Astrocyte (in vitro differentiated cells and primary cell): ENCODE results near the gene PLEKHH3.

Experiments
- EZH2 ChIP-seq: IDR thresholded peaks from 2 replicates; pipeline ENCODE4 v1.6.1; 2012; ENCODE audit warnings: mild to moderate bottlenecking, low read length, inconsistent platforms; ENCODE audit not compliant: insufficient read depth
- TF ChIP-seq, protein P1 (sequence below): IDR thresholded peaks from 2 replicates; pipeline ENCODE4 v1.5.1; 2011; ENCODE audit warnings: low read depth, mild to moderate bottlenecking, inconsistent platforms, low read length, moderate library complexity; ENCODE audit not compliant: insufficient read depth

DNA sequence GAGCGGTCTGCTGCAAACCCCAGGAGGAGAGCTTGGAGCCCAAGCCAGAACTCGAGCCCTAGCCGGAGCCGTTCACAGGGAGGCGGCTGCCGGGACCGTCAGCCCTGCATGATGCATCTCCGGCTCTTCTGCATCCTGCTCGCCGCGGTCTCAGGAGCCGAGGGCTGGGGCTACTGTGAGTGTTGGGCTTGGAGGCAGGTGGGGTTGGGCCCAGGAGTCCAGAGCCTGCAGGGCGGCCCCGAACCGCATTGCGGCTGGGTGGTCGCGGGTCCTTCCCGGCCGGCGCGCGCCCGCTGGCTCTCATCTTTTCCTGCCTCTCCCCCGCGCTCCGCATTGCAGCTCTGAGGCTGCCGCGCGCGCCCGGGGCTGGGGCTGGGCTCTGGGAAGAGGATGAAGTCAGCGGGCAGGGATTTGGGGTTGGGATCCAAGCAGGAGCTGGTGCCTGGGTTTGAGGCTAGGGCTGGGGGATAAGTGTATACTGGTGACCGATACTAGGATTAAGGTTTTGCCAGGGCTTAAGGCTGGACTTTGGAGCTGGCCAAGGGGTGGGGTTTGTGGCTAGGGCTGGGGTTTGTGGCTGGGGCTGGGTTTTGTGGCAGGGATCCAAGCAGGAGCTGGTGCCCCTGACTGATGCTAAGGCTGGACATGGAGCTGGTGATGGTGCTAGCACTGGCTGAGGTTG lies 6.1 kb upstream of the PLEKHH3 start:
- TF ChIP-seq, protein P1, sequence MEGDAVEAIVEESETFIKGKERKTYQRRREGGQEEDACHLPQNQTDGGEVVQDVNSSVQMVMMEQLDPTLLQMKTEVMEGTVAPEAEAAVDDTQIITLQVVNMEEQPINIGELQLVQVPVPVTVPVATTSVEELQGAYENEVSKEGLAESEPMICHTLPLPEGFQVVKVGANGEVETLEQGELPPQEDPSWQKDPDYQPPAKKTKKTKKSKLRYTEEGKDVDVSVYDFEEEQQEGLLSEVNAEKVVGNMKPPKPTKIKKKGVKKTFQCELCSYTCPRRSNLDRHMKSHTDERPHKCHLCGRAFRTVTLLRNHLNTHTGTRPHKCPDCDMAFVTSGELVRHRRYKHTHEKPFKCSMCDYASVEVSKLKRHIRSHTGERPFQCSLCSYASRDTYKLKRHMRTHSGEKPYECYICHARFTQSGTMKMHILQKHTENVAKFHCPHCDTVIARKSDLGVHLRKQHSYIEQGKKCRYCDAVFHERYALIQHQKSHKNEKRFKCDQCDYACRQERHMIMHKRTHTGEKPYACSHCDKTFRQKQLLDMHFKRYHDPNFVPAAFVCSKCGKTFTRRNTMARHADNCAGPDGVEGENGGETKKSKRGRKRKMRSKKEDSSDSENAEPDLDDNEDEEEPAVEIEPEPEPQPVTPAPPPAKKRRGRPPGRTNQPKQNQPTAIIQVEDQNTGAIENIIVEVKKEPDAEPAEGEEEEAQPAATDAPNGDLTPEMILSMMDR, result no peak
- TF ChIP-seq EZH2, result no peak
